CD1c-positive myeloid dendritic cell (primary cell): ENCODE data around the gene FADD.
"Not testable (repeated sequence)": the region's sequence is repeated elsewhere in the genome, so short reads cannot be mapped to it uniquely, and the experiment has no call there.

Experiments used
- DNase-seq: peaks from one replicate; pipeline ENCODE4 v3.0.0-alpha.2; 2016; ENCODE audit errors: extremely low spot score

Gene FADD

GRCh38 chr11:70205049-70205725 lies 2.1 kb downstream of the FADD start:
- DNase-seq: no peak

DNA sequence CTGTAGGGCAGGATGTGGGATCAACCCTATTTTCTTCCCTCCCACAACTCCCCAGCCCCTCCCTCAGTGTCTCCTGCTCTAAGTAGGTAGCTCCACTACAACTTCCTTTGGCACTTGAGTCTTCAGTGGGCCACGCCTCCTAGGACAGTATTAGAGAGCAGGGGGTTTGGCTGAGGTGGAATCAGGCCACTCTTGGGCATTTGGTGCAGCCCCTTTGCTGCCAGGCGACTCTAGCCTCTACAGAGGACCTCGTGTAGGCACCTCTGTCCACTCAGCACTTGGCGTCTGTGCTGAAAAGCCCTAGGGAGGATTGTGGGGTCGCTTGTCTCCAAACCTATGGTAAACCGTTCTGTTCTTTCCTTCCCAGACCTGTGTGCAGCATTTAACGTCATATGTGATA lies 2.7 kb downstream of the FADD start:
- DNase-seq: no peak

DNA sequence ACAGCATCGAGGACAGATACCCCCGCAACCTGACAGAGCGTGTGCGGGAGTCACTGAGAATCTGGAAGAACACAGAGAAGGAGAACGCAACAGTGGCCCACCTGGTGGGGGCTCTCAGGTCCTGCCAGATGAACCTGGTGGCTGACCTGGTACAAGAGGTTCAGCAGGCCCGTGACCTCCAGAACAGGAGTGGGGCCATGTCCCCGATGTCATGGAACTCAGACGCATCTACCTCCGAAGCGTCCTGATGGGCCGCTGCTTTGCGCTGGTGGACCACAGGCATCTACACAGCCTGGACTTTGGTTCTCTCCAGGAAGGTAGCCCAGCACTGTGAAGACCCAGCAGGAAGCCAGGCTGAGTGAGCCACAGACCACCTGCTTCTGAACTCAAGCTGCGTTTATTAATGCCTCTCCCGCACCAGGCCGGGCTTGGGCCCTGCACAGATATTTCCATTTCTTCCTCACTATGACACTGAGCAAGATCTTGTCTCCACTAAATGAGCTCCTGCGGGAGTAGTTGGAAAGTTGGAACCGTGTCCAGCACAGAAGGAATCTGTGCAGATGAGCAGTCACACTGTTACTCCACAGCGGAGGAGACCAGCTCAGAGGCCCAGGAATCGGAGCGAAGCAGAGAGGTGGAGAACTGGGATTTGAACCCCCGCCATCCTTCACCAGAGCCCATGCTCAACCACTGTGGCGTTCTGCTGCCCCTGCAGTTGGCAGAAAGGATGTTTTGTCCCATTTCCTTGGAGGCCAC lies 3.3 kb downstream of the FADD start:
- DNase-seq: no peak

GRCh38 chr11:70206982-70207376 lies 3.9 kb downstream of the FADD start:
- DNase-seq: no peak

GRCh38 chr11:70207531-70208131 lies 4.5 kb downstream of the FADD start:
- no peak for DNase-seq

DNA sequence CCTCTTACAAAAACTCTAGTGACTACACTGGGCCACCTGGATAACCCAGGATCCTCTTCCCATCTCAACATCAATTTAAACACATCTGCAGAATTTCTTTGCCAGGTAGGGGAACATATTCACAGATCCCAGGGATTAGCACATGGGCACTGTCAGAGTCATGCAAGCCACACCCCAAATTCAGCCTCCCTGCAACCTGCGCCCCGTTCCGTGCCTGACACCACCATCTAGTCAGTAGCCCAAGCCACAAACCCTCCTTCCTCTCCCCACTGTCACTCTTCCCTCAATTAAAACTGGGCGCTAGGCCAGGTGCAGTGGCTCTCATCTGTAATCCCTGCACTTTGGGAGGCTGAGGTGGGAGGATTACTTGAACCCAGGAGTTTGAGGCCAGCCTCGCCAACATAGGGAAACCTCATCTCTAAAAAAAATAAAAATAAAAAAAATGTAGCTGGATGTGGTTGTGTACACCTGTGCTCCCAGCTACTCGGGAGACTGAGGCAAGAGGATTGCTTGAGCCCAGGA lies 6.4 kb downstream of the FADD start:
- DNase-seq: no peak

DNA sequence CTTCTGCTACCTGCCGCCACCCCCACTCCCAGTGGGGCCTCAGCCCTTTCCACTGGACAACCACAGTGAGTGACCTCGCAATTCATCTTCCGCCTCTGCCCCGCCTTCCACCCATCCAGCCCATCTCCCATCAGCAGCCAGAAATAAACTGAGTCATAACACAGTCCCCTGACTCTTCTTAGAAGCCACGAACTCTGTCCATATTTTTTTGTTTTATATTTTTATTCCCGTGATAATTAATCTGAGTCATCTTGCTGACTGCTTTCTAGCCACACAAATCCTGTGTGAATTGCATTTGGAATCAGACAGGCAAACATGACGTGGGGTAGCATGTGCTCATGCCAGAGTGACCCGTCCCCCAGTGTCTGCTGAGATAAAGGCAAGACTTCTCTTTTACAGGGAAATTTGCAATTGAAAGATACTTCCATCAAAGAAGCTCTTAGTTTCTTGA lies 7.0 kb downstream of the FADD start:
- no peak for DNase-seq

DNA sequence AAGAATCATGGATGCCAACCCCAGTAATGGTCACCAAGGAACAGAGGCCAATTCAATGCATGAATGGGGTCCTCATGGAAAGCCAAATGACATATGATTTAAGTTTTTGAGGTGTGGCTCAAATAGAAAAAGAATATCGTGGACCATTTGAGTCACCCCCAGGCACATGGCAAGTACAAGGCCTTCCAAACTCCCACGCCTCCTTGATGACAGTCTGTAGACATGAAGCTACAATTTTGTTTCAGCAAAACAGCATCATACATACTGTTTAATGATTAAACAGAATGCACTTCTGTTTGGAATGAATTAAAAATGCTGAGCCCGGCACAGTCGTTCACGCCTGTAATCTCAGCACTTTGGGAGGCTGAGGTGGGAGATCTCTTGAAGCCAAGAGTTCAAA lies 7.4 kb downstream of the FADD start:
- no peak for DNase-seq

DNA sequence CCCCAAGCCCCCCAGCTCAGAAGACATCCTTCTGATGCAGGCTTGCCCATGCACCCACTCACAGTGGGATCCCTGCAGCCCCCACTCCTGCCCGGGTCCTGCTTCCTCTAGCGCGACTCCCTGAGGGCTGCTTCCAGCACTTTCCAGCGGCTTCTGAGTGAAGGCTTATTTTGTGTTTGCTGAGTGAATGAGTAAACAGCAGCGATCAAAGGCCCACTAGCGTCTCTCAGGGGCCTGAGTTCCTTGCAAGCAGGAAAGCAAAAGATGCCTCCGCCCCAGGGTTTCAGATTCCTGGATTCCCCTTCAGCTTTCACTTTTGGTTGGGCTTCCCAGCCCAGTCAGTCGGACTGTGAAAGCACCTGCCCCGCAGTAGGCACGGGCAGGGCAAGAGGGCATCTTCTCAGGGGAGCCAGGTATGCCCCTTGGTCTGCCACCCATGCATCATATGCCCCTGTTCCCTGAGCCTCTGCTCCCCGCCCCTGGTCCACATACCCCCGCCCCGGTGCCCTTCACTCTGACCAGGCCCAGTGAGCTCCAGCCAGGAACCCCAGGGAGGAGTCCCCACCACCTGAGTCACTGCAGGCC lies 9.2 kb downstream of the FADD start:
- no peak for DNase-seq

DNA sequence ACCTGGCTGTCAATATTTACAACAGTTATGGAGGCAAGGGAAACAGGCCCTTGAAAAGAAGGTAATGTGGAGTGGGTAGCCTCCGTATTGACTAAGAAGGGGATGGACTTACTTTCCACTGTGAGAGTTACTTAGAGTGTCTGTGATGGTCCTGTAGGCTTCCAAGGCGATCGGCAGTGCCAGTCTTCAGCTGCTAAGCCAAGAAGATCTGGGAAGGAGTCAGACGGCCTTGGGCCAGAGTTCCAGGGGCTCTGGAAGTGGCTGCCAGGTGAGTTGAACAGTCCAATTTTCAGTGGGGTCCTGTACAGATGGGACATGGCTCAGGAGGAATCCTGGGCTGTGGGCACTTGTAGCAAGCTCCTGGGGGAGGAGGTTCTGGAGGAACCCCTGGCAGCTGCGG lies 14.3 kb downstream of the FADD start:
- DNase-seq: not testable (repeated sequence)

DNA sequence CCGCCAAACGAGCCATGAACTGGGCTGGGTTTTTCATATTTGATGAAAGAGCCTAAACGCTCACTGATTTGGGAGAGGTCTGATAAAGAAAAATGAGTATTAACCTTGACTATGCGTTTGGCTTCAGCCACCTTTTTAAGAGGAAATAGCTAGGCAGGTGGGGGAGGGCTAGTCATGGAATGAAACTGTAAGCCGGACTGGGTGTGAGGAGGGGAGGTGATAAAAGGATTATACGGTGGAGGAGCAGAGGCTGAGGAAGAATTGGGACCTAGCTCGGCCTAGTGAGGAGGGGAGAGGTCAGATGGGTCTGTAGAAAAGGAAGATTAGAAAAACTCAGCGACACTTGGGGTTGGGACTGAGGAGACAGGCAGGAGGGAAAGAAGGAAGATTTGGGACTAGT lies 15.0 kb downstream of the FADD start:
- not testable (repeated sequence) for DNase-seq

- no peak for DNase-seq
Measured at GRCh38 chr11:70220136-70220535, 17.0 kb downstream of the FADD start.

DNA sequence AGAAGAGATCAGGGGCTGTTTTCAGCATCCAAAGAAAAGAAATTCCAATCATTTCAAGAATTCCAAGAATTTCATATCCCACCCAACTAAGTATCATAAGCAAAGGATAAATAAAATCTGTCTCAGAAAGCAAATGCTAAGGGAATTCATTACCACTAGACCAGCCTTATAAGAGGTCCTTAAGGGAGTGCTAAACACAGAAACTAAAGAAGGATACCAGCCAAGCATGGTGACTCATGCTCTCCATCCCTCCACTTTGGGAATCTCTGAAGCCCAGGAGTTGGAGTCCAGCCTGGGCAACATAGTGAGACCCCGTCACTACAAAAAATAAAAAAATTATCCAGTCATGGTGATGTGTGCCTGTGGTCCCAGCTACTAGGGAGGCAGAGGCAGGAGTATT lies 17.8 kb downstream of the FADD start:
- DNase-seq: no peak

DNA sequence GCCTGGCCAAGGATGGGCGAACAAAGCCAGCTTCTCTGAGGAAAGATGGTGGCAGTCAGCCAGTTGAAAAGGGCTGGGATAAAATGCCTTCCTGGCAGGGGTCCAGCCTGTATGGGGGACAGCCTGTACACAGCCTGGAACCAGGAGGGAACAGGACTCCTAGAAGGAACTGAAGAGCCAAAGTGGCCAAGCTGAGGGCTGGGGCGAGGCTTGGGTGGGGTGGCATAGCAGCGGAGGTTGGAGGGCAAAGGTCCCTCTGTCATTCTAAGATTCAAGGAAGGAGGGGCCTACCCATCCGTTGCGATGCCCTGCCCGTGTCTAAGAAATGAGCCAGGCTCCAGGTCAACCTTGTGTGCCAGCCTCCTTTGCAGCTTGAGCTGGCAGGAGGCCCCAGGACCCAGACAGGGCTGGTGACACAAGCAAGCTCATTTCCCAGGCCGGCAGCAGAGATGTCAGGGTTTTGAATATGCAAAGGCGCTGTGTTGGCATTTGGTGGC lies 22.6 kb downstream of the FADD start:
- no peak for DNase-seq

DNA sequence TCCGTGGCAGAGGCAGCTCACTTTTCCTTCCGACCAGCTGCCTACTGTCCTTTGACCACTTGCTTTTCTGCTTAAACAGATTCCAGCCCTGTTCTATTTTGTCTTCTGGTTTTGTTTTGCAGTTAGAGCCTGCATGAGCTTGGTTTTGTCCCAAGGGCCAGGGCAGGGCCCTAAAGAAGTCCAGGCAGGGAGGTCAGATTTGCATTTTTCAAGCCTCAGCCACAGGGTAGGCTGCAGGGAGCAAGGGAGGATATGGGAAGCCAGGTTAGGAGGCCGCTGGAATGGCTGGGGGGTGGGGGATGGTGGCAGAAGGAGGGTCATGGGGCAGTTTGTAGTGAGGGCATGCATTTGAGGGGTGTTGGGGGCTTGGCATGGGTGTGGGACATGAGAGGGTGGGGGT lies 23.1 kb downstream of the FADD start:
- DNase-seq: no peak

GRCh38 chr11:70226967-70227366 lies 23.9 kb downstream of the FADD start:
- no peak for DNase-seq

DNA sequence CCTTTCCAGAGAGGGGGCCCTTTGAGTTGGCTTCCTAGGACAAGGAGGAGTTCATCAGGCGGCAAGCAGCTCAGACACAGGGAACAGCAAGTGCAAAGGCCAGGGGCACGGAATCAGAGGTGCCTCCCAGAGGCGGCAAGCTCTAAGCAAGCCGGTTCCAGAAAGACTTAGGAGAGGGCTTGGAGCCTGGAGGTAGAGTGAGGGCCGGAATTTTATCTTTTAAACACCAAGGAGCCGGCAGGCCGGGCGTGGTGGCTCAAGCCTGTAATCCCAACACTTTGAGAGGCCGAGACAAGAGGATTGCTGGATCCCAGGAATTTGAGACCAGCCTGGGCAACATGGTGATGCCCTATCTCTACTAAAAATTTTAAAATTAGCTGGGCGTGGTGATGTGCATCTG lies 26.6 kb downstream of the FADD start:
- DNase-seq: no peak

- no peak for DNase-seq
Measured at GRCh38 chr11:70230151-70230839, 27.2 kb downstream of the FADD start.

DNA sequence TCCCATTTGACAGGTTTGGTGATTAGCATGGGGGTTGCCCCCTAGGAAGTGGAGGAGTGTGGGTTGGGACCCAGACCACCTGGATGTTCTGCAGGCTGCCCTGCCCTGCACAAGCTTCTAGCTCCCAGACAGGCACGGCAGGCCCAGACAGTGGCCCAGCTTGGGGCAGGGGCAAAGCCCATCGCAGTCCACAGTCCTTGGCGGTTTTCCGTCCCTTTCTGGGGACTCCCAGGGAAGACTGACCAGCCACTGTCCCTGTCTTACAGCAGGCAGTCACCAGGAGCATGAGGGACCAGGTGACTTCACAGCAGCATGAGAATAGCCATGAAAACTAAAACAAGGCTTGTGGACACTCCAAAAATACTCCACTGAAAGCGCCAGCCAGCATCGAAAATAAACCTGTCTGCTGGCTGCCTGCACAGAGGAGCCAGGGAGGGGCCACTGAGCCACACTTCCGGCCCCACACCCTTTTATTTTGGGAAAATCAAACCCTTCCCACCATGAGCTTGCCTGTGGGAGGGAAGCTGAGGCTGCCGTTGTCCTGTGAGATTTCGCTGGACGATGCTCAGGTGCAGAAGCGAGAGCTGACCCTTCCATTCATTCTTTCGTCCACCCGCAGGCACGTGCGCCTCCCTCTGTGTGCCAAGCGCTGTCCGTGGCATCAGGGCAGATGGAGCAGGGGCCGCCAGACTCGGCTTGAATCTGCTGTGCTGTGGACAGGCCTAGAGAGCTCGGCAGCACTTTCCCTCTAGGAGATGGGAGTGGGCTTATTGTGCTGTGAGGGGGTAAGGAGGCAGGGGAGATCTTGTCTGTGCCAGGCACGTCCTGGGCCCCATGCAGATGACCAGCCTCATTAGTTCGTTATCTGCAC lies 28.0 kb downstream of the FADD start:
- DNase-seq: no peak

DNA sequence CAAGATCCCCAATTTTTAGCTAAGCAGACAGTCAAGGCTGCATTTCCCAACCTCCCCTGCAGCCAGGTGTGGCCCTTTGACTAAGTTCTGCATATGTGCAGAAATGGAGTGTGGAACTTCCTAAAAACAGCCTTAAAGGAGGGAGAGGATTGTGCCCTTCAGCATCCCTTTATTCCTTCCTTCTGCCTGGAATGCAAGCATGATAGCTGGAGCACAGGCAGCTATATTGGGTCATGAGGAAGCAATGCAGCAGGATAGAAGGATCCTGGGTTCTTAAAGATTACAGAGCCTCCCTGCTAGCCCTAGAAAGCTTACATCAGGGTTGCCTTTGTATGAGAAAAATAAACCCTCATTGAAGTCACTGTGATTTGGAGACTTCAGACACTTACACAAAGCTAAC lies 29.9 kb downstream of the FADD start:
- DNase-seq: no peak

GRCh38 chr11:70233511-70233934 lies 30.4 kb downstream of the FADD start:
- no peak for DNase-seq
